Activated T-cell treated with anti-CD3 and anti-CD28 coated beads for 4 hours (primary cell): ENCODE measurements around the gene ANAPC10.
"Not testable (repeated sequence)": the region's sequence is repeated elsewhere in the genome, so short reads cannot be mapped to it uniquely, and the experiment has no call there.

Source experiments
- DNase-seq: peaks from one replicate; pipeline ENCODE4 v3.0.0-alpha.2; 2020

Gene ANAPC10

GRCh38 chr4:145069361-145069760 lies 28.6 kb downstream of the ANAPC10 start:
- DNase-seq: no peak

- no peak for DNase-seq
These were observed 31.9 kb downstream of the ANAPC10 start for GRCh38 chr4:145066063-145066501.

- no peak for DNase-seq
These were observed 36.6 kb downstream of the ANAPC10 start for GRCh38 chr4:145061318-145061920.

- no peak for DNase-seq
These were observed 39.7 kb downstream of the ANAPC10 start for GRCh38 chr4:145058256-145058655.

- DNase-seq: no peak
These were observed 41.5 kb downstream of the ANAPC10 start for GRCh38 chr4:145056325-145057130.

GRCh38 chr4:145055533-145056257 lies 42.3 kb downstream of the ANAPC10 start:
- no peak for DNase-seq

GRCh38 chr4:145049241-145049640 lies 48.8 kb downstream of the ANAPC10 start:
- DNase-seq: no peak

GRCh38 chr4:145048817-145049216 lies 49.2 kb downstream of the ANAPC10 start:
- DNase-seq: no peak

GRCh38 chr4:145047151-145047550 lies 50.8 kb downstream of the ANAPC10 start:
- no peak for DNase-seq

- DNase-seq: no peak
These were observed 52.8 kb downstream of the ANAPC10 start for GRCh38 chr4:145045180-145045579.

GRCh38 chr4:145044341-145044740 lies 53.7 kb downstream of the ANAPC10 start:
- no peak for DNase-seq

GRCh38 chr4:145043306-145043705 lies 54.7 kb downstream of the ANAPC10 start:
- DNase-seq: no peak

GRCh38 chr4:145042601-145043285 lies 55.3 kb downstream of the ANAPC10 start:
- no peak for DNase-seq

- no peak for DNase-seq
These were observed 56.6 kb downstream of the ANAPC10 start for GRCh38 chr4:145041378-145041777.

GRCh38 chr4:145035494-145036136 lies 62.4 kb downstream of the ANAPC10 start:
- DNase-seq: no peak

GRCh38 chr4:145034727-145035211 lies 63.2 kb downstream of the ANAPC10 start:
- DNase-seq: no peak

- DNase-seq: no peak
These were observed 78.7 kb downstream of the ANAPC10 start for GRCh38 chr4:145019346-145019745.

GRCh38 chr4:145014365-145014764 lies 83.6 kb downstream of the ANAPC10 start:
- no peak for DNase-seq

GRCh38 chr4:145012841-145013240 lies 85.2 kb downstream of the ANAPC10 start:
- no peak for DNase-seq

- DNase-seq: no peak
These were observed 86.4 kb downstream of the ANAPC10 start for GRCh38 chr4:145011636-145012035.

- not testable (repeated sequence) for DNase-seq
These were observed 87.7 kb downstream of the ANAPC10 start for GRCh38 chr4:145010315-145010714.

- DNase-seq: no peak
These were observed 94.3 kb downstream of the ANAPC10 start for GRCh38 chr4:145003675-145004074.
